CD4-positive, alpha-beta T cell treated with Interferon alpha-2 for 1 hour (primary cell): ENCODE data around the gene ANXA3.
"Not testable (repeated sequence)": the region's sequence is repeated elsewhere in the genome, so short reads cannot be mapped to it uniquely, and the experiment has no call there.

Experiments used
- DNase-seq, 2 donors: peaks; one replicate each; pipeline ENCODE4 v3.0.0-alpha.2; 2020 to 2022

Gene ANXA3

GRCh38 chr4:78551420-78552351, at the start of gene ANXA3:
Gene ANXA3 (plus strand): TSS chr4:78551770. CDS start chr4:78554474, 2,704 bp downstream.
- DNase-seq, result no peak

- not testable (repeated sequence) for DNase-seq
Measured at GRCh38 chr4:78506260-78506659, 45.3 kb upstream of the ANXA3 start.

- no peak for DNase-seq
Measured at GRCh38 chr4:78509043-78509442, 42.5 kb upstream of the ANXA3 start.

GRCh38 chr4:78510108-78510507, 41.5 kb upstream of the ANXA3 start:
- DNase-seq, result no peak

DNA sequence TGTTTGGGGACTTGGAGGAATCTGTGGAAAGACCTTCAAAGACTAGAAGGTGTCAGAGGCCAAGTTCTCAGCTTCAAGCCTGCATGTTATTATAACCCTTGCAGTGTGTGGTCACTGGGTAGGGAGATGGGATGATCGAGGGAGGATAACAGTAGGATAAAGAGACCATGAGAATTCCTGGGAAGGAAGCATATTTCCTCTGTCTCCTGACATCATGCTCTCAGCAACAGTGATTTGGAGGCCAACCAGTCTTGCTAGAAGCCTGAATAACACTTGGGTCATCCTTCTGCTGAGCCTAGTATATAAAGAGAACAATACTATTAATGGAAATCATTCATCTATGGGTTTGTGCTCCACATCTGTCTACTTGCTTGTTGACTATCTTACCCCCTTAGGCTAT, 40.9 kb upstream of the ANXA3 start:
- no peak for DNase-seq

GRCh38 chr4:78512357-78512920, 39.1 kb upstream of the ANXA3 start:
- DNase-seq, result no peak

DNA sequence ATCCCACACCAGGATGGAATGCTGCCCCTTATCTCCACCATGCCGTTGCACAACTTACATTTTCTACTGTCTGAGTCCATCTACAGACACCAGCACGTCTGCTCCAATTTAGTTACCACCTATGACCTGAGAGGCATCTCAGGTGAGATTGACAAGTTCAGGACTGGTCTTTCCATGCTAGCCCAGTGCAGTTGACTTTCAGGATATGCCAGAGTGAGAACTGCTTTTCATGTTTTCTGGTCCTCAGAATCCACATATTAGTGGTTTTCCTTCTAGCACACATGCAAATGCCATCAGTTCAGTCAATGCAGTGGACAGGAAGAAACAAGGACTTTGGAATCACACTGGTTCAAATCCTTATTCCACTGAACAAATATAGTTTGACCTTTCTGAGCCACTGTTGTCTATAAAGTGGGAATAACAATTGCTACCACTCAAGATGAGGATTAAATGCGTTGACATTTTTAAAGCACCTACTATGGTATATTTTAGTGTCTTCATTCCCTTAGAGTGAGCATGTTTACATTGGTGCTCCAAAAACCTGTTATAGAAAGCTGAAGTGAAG, 38.1 kb upstream of the ANXA3 start:
- DNase-seq, result no peak

DNA sequence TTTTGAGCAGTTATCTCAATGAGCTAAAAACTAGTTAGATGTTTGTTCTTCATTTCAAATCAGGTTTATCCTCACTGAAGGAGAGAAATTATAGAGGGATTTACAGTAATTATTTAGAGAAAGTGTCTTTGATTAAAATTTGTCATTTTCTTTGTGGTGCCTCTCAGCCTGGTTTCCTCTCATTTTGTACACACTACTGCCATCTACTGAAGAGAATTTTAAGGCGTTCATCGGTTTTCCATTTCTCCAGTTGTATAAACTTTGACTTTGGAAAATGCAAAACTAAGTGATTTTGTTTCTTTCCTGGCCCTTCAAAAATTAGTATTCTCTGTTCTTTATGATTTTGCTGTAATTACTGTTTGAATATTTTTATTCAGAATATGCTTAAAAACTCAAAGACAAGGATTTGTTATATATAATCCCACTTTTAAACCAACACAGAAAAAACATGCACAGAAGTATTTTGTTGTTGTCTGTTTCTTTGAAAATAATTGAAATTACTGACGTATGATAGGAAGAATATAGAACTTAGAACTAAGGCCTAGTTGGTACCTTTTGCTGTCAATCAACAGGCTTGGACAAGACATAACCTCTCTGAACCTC, 34.4 kb upstream of the ANXA3 start:
- DNase-seq, result no peak

DNA sequence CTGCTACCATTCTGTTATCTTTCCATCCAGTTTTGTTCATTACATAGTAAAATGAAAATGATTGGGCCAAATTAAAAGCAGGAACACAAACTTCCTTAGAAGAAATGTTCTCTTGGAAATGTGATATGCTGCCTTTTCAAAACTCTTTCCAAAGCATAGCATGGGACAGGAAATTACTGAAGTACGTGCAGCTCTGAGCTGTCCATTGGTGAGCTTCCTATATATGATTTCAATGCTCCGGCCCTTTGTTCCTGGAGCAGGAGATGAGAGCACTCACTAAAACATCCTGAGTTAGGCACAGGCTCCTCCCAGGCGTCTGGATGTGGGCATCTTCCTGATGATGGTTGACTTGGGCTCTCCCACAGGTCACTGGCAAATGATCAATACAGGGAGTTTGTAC, 33.0 kb upstream of the ANXA3 start:
- no peak for DNase-seq

GRCh38 chr4:78519962-78520361, 31.6 kb upstream of the ANXA3 start:
- DNase-seq, result no peak

DNA sequence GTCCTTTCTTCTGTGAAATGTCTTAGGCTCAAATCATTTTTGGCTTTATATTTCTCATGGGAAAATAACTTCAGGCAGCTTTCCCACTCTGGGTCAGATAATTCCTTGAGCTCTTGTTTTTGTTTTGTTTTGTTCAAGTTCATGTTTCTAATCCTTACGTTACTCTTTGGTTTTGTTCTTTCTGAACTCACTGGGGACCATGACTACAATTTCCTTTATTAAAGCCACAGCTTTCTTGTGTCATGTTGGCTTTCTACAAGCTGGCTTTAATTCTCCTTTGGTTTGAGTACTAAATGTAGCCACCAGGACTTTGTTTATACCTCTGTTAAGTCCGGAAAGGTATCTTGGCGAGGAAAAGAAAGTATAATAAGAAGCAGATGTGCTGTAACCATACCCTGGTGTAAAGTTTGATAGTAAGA, 30.8 kb upstream of the ANXA3 start:
- DNase-seq, result no peak

DNA sequence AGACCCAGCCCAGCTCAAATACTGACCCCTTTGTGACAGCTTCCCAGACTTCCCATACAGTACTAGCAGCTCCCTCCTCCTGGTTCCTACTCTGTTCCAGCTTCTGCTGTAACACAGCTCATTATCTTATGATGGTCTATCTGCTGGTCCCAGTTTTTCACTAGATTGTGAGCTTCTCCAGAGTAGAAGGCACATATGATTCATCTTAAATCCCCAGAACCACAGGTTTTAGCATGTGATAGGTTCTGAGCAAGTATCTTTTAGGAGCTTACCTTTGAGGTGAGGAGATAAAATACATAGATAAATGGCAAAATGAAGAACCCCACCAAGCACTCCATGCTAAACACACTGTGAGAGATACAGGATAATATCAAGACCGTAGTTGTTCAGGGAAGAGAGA, 27.6 kb upstream of the ANXA3 start:
- no peak for DNase-seq

- DNase-seq, result no peak
Measured at GRCh38 chr4:78525559-78525958, 26.0 kb upstream of the ANXA3 start.

GRCh38 chr4:78527103-78527502, 24.5 kb upstream of the ANXA3 start:
- DNase-seq, result no peak

DNA sequence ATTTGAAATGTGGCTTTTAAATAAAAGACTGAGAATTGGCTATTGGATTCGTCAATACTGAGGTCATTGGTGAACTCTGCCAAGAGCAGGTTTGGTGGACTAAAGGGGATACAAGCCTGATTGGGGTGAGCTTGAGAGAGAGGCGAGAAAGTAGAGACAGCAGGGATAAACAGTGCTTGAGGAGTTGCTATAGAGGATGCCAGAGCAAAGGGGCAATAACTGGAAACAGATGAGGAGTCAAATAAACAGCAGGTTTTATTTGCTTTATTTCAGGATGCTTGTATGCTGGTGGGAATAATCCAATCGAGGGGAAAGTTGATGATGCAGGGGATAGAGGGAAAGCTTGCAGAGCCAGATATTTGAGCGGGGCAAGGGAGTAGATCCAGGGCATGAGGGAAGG, 24.0 kb upstream of the ANXA3 start:
- no peak for DNase-seq

DNA sequence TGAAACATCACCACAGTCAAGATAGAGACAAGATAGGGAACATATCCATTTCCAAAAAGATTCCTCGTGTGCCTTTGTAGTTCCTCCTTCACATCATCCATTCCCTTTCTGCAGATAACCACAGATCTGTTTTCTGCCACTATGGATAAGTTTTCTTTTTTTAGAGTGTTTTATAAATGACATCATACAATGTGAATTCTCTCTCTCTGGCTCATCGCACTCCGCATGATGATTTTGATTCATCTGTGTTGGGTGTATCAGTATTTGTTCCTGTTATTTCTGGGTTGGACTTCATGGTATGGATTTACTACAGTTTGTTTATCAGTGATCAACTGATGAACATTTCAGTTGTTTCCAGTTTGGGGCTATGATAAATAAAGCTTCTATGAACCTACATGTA, 23.2 kb upstream of the ANXA3 start:
- DNase-seq, result no peak

GRCh38 chr4:78529569-78530209, 21.9 kb upstream of the ANXA3 start:
- DNase-seq, result no peak

GRCh38 chr4:78532046-78532445, 19.5 kb upstream of the ANXA3 start:
- DNase-seq, result no peak

DNA sequence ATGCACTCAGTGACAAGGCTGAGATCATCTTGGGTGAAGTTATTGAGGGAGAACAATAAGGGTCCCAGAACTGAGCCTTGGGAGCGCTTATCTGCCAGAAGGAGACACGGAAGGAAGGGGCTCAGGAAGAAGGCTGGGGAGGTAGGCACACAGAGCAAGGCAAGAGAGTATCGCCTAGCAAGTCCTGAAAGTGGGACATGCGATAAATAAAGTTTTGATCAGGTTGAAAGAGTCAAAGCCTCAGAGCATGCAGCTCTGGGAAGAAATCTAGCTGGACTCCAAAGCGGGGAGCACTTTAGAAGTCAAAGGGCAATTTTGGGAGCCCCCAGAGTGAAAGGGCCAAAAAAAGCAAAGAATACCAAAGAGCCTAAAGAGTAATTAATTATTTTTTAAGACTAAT, 17.7 kb upstream of the ANXA3 start:
- DNase-seq, result no peak

DNA sequence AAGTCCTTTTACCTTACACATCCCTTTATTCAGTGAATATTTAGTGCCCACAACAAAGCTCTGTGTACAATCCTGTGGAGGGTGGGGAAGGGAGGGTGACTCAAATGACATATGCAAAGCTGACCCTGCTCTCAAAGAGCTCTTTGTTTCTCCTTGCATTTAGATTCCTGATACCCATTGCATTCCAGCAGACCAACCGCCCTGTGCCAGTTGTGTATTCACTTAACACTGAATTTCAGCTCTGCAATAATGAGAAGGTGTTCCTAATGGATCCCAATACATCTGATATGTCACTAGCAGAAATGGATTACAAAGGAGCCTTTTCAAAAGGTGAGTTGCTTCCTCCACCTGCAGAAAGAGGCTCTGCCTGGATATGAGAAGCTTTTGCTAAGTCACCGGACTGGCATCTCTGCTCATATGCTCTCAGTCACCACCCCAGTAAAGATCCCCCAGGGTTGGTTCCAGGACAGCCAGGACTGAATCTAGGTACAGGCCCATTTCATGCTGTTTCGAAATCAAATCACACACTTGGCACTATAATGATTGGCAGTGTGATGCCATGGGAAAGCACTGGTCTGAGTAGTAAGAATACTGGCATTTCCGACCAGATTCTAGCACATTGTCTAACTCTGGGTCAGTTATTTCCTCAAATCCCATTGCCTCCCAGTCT, 17.1 kb upstream of the ANXA3 start:
- DNase-seq, result no peak

DNA sequence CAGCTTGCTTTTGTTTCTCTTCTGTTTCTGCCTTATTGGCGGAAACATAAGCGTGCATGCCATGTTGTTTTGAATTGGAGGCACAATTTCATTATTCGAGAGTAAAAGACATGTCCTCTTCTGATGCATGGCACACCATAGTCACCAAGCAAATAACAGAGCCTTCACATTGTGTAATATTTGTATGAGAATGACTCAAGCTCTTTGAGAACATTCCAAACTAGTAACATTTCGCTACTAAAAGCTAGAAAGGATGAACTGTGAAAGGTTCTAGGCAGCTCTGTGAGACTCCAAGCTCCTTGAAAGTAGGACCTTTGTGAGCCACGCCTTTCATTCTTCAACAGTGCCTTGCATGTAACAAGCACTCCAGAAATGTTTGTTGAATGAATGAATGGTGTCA, 9.2 kb upstream of the ANXA3 start:
- no peak for DNase-seq

DNA sequence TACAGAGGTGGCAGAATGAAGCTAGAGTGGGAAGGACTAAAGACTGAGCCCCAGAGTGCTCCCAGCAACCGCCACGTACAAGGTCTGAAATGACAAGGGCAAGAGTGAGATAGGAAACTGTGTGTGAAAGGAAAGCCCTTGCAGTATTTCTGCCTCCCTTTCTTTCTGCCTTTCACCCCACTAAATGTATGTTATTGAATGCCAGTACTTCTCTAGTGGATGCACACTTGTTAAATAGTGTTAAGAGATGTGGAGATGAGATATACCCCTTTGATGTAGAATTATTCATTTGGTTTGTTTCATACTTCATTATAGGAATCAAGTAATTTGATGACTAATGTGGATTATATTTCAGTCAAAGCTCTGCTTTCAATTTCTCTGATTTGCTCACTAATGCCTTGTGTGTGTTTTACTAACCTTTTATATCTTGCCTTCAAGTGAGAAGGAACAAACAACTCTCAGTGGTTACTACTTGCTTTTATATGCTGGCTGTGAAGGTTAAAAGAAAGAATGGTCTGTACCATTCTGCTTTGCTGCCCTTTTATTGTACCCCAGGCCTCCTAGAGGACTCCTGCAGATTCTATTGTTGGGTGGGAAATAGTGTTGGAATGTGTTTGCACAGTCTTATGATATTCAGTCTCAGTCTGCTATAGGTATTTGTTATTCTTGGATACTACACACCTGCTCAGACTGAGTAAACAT, 8.0 kb upstream of the ANXA3 start:
- no peak for DNase-seq
